Measurements from ENCODE around the gene GLCCI1.

GRCh38 chr7:7962851-7963250 lies 5.7 kb upstream of the GLCCI1 start:
- no peak for TF ChIP-seq YY1 (IDR thresholded peaks at IDR 0.05; ENCODE audit: insufficient read depth, insufficient read length)
- no peak for TF ChIP-seq ZNF274 (IDR thresholded peaks at IDR 0.05; ENCODE audit: low read depth, low read length)

All from NT2/D1 (cell line).